Measurements from ENCODE around the gene SH2D1A.

DNA sequence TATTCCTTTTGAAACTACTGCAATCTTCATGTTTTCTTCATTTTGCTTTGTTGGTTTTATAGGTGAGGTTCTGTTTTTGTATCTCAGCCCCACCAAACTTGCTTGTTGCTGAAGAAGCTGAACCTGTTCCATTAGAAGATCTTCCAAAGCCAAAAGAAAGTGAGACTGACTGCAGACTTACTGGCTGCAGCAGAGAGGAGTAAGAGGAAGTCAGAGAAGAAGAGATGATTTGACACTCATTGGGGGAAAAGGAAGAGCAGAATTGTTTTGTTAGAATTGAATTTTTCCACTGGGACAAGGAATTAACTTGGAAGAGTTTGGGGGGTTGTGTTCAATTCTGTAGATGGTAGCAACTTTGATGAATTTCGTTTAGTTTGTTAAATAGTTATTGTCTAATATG is 10.8 kb upstream of the SH2D1A start:
- TF ChIP-seq, protein P1, sequence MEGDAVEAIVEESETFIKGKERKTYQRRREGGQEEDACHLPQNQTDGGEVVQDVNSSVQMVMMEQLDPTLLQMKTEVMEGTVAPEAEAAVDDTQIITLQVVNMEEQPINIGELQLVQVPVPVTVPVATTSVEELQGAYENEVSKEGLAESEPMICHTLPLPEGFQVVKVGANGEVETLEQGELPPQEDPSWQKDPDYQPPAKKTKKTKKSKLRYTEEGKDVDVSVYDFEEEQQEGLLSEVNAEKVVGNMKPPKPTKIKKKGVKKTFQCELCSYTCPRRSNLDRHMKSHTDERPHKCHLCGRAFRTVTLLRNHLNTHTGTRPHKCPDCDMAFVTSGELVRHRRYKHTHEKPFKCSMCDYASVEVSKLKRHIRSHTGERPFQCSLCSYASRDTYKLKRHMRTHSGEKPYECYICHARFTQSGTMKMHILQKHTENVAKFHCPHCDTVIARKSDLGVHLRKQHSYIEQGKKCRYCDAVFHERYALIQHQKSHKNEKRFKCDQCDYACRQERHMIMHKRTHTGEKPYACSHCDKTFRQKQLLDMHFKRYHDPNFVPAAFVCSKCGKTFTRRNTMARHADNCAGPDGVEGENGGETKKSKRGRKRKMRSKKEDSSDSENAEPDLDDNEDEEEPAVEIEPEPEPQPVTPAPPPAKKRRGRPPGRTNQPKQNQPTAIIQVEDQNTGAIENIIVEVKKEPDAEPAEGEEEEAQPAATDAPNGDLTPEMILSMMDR (CRISPR knock-in tag; IDR thresholded peaks at IDR 0.05): no peak
- TF ChIP-seq ZMYM2 (CRISPR knock-in tag; IDR thresholded peaks at IDR 0.05): no peak
- TF ChIP-seq, protein P2, sequence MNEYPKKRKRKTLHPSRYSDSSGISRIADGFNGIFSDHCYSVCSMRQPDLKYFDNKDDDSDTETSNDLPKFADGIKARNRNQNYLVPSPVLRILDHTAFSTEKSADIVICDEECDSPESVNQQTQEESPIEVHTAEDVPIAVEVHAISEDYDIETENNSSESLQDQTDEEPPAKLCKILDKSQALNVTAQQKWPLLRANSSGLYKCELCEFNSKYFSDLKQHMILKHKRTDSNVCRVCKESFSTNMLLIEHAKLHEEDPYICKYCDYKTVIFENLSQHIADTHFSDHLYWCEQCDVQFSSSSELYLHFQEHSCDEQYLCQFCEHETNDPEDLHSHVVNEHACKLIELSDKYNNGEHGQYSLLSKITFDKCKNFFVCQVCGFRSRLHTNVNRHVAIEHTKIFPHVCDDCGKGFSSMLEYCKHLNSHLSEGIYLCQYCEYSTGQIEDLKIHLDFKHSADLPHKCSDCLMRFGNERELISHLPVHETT (CRISPR knock-in tag; conservative IDR thresholded peaks at IDR 0.05): no peak
- TF ChIP-seq, protein P3, sequence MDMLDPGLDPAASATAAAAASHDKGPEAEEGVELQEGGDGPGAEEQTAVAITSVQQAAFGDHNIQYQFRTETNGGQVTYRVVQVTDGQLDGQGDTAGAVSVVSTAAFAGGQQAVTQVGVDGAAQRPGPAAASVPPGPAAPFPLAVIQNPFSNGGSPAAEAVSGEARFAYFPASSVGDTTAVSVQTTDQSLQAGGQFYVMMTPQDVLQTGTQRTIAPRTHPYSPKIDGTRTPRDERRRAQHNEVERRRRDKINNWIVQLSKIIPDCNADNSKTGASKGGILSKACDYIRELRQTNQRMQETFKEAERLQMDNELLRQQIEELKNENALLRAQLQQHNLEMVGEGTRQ (IDR thresholded peaks at IDR 0.05; ENCODE audit: low read depth, low read length): no peak
- TF ChIP-seq, protein P3 (CRISPR knock-in tag; IDR thresholded peaks at IDR 0.05; ENCODE audit: borderline replicate concordance): no peak
- TF ChIP-seq, protein P4, sequence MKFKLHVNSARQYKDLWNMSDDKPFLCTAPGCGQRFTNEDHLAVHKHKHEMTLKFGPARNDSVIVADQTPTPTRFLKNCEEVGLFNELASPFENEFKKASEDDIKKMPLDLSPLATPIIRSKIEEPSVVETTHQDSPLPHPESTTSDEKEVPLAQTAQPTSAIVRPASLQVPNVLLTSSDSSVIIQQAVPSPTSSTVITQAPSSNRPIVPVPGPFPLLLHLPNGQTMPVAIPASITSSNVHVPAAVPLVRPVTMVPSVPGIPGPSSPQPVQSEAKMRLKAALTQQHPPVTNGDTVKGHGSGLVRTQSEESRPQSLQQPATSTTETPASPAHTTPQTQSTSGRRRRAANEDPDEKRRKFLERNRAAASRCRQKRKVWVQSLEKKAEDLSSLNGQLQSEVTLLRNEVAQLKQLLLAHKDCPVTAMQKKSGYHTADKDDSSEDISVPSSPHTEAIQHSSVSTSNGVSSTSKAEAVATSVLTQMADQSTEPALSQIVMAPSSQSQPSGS (CRISPR knock-in tag; IDR thresholded peaks at IDR 0.05): no peak

All from HepG2 (cell line).